ENCODE measurements around the gene HS3ST5.

DNA sequence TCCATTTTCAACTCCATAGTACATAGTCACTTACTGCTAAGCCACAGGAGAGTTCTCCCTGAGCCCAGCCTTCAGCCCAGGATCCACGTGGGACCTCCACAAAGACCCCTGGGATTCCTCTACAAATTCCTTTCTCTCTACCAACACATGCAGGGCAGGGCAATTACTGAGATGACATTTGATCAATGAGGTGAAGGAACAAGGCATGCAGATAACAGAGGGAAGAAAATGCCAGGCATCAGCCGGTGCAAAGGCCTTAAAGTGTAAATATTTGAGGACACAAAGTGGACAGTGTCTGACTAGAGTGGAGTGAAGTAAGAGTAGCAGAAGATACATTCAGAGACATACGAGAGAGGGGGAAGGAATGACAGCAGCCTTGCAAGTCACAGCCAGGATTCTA, 70.2 kb downstream of the HS3ST5 start:
- TF ChIP-seq SIN3A (IDR thresholded peaks at IDR 0.05; ENCODE audit: borderline replicate concordance, insufficient read depth, low read length): no peak
- TF ChIP-seq POLR2AphosphoS5 (IDR thresholded peaks at IDR 0.05; ENCODE audit: low read depth, low read length): no peak
- no peak for TF ChIP-seq TAF1 (IDR thresholded peaks at IDR 0.05; ENCODE audit: borderline replicate concordance, insufficient read depth, low read length)
- TF ChIP-seq, protein P1, sequence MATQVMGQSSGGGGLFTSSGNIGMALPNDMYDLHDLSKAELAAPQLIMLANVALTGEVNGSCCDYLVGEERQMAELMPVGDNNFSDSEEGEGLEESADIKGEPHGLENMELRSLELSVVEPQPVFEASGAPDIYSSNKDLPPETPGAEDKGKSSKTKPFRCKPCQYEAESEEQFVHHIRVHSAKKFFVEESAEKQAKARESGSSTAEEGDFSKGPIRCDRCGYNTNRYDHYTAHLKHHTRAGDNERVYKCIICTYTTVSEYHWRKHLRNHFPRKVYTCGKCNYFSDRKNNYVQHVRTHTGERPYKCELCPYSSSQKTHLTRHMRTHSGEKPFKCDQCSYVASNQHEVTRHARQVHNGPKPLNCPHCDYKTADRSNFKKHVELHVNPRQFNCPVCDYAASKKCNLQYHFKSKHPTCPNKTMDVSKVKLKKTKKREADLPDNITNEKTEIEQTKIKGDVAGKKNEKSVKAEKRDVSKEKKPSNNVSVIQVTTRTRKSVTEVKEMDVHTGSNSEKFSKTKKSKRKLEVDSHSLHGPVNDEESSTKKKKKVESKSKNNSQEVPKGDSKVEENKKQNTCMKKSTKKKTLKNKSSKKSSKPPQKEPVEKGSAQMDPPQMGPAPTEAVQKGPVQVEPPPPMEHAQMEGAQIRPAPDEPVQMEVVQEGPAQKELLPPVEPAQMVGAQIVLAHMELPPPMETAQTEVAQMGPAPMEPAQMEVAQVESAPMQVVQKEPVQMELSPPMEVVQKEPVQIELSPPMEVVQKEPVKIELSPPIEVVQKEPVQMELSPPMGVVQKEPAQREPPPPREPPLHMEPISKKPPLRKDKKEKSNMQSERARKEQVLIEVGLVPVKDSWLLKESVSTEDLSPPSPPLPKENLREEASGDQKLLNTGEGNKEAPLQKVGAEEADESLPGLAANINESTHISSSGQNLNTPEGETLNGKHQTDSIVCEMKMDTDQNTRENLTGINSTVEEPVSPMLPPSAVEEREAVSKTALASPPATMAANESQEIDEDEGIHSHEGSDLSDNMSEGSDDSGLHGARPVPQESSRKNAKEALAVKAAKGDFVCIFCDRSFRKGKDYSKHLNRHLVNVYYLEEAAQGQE (IDR thresholded peaks at IDR 0.05; ENCODE audit: insufficient read depth in 1 of 2, low read depth in 2 of 2, low read length in 2 of 2): no peak
- TF ChIP-seq FOXP2 (optimal IDR thresholded peaks at IDR 0.05; ENCODE audit: borderline replicate concordance, extremely low read depth, extremely low read length, insufficient read depth): no peak

Measured in PFSK-1 (cell line).